ENCODE measurements around the gene MAP2K1.

Gene MAP2K1

DNA sequence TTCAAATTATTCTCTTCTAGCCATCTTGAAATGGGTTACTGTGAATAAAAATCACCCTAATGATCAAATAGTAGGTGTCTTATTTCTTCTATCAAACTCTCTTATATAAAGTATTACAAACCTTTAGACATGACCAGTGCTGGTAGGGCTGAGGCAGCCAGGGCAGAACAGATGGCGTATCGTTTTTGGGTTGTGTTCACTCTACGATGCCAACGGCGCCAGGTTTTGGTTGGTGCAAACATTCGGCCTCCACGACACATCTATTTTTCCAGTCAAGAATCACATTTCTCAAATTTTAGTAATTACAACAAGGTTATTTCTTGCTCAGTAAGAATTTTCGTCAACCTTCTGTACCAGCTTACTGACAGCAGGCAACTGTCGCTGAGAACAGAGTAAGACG is 115.8 kb downstream of the MAP2K1 start:
- TF ChIP-seq, protein P1, sequence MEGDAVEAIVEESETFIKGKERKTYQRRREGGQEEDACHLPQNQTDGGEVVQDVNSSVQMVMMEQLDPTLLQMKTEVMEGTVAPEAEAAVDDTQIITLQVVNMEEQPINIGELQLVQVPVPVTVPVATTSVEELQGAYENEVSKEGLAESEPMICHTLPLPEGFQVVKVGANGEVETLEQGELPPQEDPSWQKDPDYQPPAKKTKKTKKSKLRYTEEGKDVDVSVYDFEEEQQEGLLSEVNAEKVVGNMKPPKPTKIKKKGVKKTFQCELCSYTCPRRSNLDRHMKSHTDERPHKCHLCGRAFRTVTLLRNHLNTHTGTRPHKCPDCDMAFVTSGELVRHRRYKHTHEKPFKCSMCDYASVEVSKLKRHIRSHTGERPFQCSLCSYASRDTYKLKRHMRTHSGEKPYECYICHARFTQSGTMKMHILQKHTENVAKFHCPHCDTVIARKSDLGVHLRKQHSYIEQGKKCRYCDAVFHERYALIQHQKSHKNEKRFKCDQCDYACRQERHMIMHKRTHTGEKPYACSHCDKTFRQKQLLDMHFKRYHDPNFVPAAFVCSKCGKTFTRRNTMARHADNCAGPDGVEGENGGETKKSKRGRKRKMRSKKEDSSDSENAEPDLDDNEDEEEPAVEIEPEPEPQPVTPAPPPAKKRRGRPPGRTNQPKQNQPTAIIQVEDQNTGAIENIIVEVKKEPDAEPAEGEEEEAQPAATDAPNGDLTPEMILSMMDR (IDR thresholded peaks at IDR 0.05; ENCODE audit: borderline replicate concordance, insufficient read depth, low read depth, low read length): no peak
- peak overlapping the region; percentile 78 for H3K4me3 ChIP-seq (ENCODE audit: low read depth, low read length)

DNA sequence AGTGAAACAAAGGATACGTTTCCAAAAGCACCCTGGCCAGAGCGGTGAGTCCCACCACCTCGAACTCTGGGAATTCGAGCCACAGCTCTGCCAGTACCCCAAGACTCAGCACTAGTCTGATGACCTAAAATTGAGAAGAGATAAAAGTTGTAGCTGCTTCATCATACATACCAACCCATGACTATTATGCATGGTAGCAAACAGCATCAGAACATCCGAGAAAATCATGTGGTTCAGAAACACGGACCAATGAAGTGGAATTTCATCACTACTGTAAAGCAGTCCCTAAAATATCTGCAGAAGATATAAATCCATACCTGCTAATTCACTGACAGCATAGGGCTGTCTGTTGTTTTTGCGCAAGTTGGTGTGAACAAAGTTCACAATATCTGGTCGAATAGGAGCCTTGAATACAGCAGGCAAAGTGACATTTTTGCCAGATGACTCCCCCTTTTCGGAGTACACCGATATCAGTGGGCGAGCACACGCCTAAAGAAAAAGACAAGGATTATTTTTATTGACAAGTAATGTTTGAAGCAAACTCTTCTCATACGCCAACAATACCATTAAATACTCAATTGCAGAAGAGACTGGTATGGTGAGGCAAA is 116.4 kb downstream of the MAP2K1 start:
- peak overlapping the region; percentile 78 for H3K4me3 ChIP-seq (ENCODE audit: low read depth, low read length)

DNA sequence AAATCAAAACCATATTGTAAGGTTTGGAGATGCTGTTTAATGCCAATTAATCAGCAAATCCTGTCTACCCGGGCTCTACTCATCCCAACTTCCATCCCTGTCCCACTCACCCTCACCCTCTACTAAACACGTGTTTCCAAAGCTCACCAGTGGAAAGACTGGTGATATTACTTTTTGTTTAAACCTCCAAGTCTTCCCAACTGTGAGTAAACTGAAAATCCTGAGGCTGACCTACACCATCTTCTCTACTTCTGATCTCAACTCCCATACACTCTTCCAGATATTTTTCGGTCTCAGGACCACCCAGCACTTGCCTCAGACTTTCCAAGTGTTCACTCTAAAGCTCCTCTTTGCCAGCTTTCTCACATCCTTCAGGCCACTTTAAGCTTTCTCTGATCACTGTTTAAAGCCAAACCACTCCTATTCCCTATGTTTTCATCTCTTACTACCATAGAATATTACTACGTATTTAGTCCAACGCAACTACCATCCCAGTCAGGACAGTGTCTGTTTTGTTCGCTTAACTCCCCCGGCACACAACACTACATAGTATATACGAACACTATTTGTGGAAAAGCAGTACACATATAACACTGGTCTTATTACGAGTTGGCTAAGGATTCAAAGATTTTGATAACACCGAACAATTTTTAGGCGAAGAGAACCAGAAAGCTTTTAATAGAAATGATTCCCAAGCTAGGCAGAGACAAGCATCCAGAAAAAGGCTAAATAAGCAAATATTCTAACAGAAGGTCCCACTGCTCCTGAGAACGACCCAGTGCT is 117.3 kb downstream of the MAP2K1 start:
- H3K4me3 ChIP-seq (ENCODE audit: low read depth, low read length): peak overlapping the region; percentile 78
- TF ChIP-seq, protein P1 (IDR thresholded peaks at IDR 0.05; ENCODE audit: borderline replicate concordance, insufficient read depth, low read depth, low read length): no peak

DNA sequence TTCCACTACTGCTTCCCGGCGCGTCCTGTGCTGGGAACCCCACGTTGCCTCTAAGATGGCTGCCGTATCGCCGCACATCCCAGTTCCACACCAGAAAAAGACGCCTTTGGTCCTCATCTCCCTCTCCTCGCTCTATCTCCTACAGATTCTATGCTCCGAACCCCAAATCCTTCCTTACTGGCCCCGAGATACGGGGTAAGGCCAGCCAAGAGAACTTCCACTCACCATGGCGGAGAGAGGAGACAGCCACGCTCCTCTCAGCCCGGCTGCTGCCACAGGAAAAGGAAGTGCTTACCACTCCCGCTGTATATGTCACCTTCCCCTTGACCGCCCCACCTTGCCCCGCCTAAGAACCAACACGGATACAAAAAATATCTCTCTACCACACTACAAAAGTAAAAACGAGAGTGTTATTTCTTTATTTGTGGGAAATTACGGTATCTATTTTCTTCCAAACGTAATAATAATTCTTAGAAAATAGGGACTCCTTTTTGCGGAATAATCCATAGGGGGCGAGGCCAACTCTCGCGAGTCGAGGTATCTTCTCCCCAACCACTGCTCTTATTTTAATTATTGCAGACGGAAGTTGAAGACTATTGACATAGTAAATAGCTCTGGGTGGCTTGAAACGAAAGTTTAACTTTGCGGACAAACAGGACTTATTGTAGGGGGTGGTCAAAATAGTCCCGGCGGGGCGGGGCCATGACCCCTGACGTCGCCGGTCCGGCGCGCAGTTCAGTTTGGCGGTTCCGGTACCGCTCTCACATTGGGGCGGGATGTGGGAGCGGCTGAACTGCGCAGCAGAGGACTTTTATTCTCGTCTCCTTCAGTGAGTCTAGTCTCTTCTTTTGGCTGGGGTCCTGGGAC is 118.1 kb downstream of the MAP2K1 start, which contains the start of the genes RPL4 and ZWILCH:
RPL4 (minus strand) TSS at position 293 of the 867 bp plus-strand sequence; CDS start at position 228, 65 bp downstream.
ZWILCH (plus strand) TSS at position 764 of the 867 bp plus-strand sequence; CDS start at position 777, 13 bp downstream.
- TF ChIP-seq, protein P1 (IDR thresholded peaks at IDR 0.05; ENCODE audit: borderline replicate concordance, insufficient read depth, low read depth, low read length): no peak
- peak within 1 kb of the TSS; percentile 78 for H3K4me3 ChIP-seq (ENCODE audit: low read depth, low read length)

DNA sequence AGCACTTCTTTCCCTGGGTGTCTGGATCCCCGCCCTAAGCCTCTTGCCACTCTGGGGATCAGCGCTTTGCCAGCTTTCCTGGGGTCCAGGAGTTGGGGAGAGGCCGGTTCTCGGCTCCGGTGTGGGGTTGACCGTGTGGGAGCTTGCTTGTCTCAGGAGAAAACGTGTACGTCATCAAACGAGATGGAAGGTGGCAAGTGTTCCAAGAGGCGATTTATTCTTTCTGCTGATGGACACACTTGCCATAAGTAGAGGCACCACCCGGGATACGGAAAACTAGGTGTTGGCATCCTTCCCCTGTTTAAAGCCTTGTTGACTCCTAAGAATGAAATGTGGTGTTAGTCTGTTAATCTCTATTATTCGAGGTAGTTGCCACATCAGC is 118.7 kb downstream of the MAP2K1 start:
- peak overlapping the region; percentile 78 for H3K4me3 ChIP-seq (ENCODE audit: low read depth, low read length)
- TF ChIP-seq, protein P1 (IDR thresholded peaks at IDR 0.05; ENCODE audit: borderline replicate concordance, insufficient read depth, low read depth, low read length): no peak

DNA sequence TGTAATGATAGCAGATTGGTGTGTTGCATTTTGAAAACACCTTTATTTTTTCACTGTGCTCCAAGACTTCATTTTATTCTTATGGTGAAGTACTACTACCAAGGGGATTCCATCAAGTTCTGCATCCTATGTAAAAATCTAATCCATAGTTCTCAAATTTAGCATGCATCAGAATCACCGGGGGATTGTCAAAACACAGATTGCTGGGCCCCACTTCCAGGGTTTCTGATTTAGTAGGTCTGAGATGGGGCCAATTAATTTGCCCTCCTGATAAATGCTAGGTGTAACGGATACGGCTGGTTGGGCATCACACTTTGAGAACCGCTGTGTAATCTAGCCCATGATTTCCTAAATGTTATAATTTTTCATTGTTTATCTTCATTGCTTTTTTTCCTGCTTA is 119.1 kb downstream of the MAP2K1 start:
- peak overlapping the region; percentile 78 for H3K4me3 ChIP-seq (ENCODE audit: low read depth, low read length)
- TF ChIP-seq, protein P1 (IDR thresholded peaks at IDR 0.05; ENCODE audit: borderline replicate concordance, insufficient read depth, low read depth, low read length): no peak

DNA sequence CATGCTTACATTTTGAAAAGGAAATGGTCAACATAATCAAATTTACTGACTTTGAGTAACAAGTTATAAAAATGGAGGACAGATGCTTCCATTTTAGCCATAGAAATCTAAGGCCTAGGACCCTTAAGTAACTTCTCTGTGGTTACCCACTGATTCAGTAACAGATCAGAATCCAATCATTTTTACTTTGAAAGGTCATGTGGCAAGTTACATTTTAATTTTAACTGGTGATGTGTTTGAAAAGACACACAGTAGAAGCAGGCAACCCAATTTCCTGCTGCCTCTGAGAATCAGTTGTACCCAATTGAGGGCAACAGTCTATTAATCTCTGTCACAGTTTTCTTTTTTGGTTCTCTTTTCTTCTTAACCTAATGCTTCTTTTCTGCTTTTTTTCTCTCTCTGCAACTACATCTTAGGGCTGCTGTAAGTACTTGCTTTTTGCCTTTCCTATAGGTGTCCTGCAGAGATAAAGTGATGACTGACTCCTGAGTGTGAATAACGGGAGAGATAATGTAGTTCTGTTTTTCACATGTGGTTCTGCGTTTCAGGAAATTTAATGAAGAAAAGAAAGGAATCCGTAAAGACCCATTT is 121.7 kb downstream of the MAP2K1 start:
- TF ChIP-seq, protein P1 (IDR thresholded peaks at IDR 0.05; ENCODE audit: borderline replicate concordance, insufficient read depth, low read depth, low read length): no peak
- no peak overlapping the region for H3K4me3 ChIP-seq (ENCODE audit: low read depth, low read length)

All from GM12875 (cell line).